DMS114 treated with DMSO at 0.1 percent for 48 hours (cell line): ENCODE measurements around the gene ATAD3B.
"Not testable (repeated sequence)": the region's sequence is repeated elsewhere in the genome, so short reads cannot be mapped to it uniquely, and the experiment has no call there.

Source experiments
- DNase-seq: peaks from one replicate; lab custom pipeline; 2025; ENCODE audit not compliant: unreplicated experiment; lab: John Stamatoyannopoulos, UW

Gene ATAD3B

GRCh38 chr1:1432951-1433803 lies 38.4 kb upstream of the ATAD3B start:
- DNase-seq: no peak

- no peak for DNase-seq
These were observed 37.8 kb upstream of the ATAD3B start for GRCh38 chr1:1433804-1434130.

GRCh38 chr1:1434131-1434823 lies 37.3 kb upstream of the ATAD3B start:
- no peak for DNase-seq

DNA sequence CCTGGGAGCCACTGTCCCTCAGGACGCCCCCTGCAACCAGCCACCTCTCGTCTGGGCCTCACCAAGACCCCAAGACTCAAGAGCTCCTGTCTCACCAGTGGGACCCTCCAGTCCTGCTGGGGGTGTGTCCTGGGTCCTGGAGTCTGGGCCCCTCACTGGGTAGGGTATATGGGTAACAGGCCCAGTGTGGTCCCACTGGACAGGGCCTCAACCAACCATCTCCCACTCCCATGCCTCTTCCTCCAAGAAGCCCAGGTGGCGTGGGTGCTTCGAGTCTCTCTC lies 36.8 kb upstream of the ATAD3B start:
- DNase-seq: no peak

- DNase-seq: no peak
These were observed 36.3 kb upstream of the ATAD3B start, which contains the start of gene VWA1 for GRCh38 chr1:1435106-1435903. VWA1 (plus strand) TSS chr1:1435690; CDS start chr1:1435749, 59 bp downstream.

DNA sequence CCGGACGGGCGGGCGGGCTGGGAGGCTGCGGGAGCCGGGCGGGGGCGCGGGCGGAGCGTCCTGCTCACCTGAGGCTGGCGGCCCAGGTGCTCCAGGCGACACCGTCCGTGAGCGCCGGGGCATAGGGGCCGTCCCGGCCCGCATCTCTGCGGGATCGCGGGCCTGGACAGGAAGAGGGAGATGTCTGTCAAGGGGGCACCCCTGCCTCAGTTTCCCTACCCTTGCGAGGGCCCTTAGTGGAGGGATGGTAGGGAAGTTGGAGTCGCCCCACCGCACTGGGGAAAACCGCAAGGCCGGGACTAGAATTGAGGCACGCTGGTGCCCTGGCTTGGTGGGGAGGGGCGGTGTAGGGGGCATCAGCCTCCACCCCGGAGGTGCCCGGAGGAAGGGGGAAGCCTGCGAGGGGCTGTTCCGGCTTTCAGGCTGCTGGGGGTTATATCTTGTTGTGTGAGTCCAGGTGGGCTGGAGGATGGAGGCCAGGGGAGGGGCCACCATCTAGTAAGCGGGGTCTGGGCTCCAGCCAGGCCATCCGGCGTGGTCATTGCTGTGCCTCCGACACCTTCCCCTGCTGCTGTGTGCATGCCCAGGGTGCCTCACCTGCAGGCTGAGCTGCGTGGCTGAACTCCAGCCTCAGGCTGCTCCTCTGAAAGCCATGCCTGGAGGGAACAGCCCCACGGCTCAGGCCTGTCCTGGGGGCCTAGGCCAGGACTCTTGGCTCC lies 35.5 kb upstream of the ATAD3B start:
- DNase-seq: no peak

DNA sequence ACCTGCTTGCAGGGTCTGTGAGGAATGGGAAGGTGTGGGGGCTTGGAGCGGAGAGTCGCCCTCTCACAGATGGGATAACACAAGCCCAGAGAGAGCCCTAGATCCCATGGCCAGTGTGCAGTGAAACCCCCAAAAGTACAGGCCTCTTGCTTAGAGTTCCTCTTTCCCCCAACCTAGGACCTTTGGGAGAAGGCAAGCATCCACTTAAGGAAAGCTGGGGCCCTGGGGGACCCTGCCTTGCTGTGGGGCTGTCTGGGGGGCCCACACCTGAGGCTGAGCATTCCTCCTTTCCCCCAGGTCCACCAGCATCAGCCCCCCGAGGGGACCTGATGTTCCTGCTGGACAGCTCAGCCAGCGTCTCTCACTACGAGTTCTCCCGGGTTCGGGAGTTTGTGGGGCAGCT lies 34.9 kb upstream of the ATAD3B start:
- no peak for DNase-seq

GRCh38 chr1:1437033-1437903 lies 34.3 kb upstream of the ATAD3B start:
- DNase-seq: no peak

DNA sequence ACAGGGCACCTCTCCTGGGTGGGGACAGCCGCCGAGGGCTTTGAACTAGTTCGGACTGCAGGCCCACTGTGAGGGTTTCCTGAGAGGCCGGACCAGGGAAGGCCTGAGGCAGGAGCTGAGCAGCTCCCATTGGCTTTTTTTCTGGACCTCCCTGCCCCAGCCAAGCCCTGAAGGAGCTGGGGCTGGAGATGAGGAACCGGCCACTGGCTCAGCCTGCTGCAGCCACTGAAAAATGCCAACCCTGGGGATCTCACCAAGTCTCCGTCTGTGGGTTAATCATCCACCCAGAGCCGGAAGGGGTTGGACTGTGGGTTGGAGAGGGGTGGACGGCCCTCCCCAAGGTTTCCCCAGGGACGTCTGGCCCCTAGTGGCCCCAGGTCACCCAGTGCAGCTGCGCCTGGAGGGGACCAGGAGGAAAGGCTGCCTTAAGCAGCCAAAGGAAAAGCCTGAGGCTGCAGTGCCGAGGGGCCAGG lies 33.6 kb upstream of the ATAD3B start:
- no peak for DNase-seq

DNA sequence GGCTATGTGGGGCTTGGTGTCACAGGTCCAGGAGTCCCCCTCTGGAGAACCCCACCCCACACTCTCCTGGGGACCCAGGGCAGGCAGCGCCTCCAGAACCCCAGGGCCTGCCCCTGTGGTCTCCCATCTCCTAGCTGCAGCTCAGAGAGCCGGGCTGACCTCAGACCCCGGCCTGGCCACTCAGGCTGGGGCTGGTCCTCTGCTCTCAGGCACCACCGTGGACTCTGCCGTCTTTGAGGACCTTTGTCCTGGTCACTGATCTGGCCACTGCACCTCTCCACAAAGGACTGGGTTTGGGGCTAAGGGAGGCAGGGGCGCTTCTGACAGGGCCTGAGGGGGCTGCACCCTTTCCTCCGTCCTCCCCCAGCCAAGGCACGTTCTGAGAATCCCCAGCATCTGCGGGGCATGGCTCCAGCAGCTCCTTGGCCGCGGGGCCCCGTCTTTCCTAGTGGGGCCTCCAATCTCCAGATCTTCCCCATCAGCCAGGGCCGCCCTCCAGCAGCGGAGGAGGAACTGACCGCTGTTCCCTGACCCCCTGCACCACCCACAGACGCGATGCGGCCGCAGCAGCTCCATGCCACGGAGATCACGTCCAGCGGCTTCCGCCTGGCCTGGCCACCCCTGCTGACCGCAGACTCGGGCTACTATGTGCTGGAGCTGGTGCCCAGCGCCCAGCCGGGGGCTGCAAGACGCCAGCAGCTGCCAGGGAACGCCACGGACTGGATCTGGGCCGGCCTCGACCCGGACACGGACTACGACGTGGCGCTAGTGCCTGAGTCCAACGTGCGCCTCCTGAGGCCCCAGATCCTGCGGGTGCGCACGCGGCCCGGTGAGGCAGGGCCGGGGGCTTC lies 32.8 kb upstream of the ATAD3B start:
- DNase-seq: no peak

DNA sequence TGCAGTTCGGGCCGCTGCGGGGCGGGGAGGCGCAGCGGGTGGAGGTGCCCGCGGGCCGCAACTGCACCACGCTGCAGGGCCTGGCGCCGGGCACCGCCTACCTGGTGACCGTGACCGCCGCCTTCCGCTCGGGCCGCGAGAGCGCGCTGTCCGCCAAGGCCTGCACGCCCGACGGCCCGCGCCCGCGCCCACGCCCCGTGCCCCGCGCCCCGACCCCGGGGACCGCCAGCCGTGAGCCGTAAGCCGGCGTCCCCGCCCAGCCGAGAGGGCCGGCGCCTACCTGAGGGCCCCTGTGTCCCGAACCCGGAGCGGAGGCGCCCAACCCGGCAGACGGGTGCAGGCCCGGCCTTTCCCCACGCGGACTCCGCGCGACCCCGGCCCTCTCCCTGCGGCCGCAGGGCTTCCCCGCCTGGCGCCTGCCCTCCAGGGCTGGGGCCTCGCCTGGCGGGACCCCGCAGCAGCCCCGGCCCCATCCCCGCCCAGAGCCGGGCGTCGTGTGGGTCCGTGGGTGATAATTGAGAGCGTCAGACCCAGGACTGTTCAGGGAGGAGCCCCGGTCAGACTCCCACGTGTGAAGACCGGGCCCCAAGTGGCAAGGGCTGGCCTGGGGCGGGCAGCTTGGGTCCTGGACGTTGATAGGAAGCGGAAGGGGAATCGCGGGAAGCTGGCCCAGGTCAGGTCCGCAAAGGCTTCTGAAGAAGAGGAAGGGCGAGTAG lies 31.9 kb upstream of the ATAD3B start:
- no peak for DNase-seq

- no peak for DNase-seq
These were observed 31.1 kb upstream of the ATAD3B start for GRCh38 chr1:1440262-1441001.

- DNase-seq: no peak
These were observed 30.3 kb upstream of the ATAD3B start for GRCh38 chr1:1441002-1441888.

GRCh38 chr1:1442069-1442770 lies 29.3 kb upstream of the ATAD3B start:
- no peak for DNase-seq

DNA sequence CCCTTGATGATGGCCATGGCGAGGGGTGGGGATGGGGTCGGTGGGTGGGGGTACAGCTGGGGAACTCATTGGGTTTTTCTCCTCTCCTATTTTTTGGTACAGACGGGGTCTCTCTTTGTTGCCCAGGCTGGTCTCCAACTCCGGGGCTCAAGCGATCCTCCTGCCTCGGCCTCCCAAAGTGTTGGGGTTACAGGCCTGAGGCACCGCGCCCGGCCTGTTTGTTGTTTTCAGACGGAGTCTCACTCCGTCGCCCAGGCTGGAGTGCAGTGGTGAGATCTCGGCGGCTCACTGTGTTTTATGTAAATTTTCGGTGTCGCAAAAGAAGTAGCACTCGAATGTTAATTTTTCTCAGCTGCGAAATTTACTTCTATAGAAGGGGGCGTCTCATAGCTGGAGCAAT lies 24.9 kb upstream of the ATAD3B start:
- DNase-seq: not testable (repeated sequence)

DNA sequence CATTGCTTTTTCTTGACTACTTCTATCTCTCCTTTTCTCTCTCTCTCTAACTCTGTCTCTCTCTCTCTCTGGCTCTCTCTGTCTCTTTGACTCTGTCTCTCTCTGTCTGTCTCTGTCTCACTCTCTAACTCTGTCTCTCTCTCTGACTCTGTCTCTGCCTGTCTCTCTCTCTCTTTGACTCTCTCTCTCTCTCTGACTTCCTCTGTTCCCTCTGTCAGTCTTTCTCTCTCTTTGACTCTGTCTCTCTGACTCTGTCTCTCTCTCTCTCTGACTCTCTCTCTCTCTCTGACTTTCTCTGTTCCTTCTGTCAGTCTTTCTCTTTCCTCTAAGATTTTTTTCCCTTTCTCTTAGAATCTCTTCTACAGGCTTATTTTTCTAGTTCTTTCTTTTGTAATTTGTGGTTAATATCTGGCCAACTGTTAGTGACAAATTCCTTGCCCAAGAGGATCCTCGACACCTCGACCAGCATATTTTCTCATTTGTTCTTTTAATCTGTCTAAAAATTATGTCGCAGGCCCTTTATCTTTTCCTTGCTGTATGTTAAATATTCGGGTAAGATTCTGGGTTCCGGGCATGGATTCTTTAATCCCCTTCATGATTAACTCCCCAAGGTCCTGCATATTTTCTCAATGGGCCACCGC lies 22.3 kb upstream of the ATAD3B start, which contains the start of gene ATAD3C:
ATAD3C (plus strand) TSS at position 591 of the 641 bp plus-strand sequence. CDS start 995 bp downstream, outside the sequence.
- no peak for DNase-seq
